Endothelial cell (in vitro differentiated cells): Measurements from ENCODE around the gene DNMT3A. TPM values are rescaled to one million over a fixed set of nuclear protein-coding genes. Genes with fewer than 3 reads are reported as not detected.
A peak's percentile ranks its signal among the peaks of the same experiment; 100 is the strongest.

Experiments
- DNase-seq: peaks from one replicate; pipeline ENCODE4 v3.0.0; 2021; ENCODE audit warnings: low spot score
- H3K27ac Mint-ChIP-seq: one replicate; pipeline ENCODE4 v1.8.0; 2021; ENCODE audit warnings: mixed read lengths, inconsistent platforms; ENCODE audit not compliant: unreplicated experiment
- H3K27me3 Mint-ChIP-seq: one replicate; pipeline ENCODE4 v1.8.0; 2021; ENCODE audit warnings: mild to moderate bottlenecking, moderate library complexity, mixed read lengths, inconsistent platforms; ENCODE audit not compliant: unreplicated experiment
- H3K36me3 Mint-ChIP-seq: one replicate; pipeline ENCODE4 v1.8.0; 2021; ENCODE audit warnings: mild to moderate bottlenecking, low read depth, mixed read lengths, inconsistent platforms; ENCODE audit not compliant: unreplicated experiment
- H3K4me1 Mint-ChIP-seq: one replicate; pipeline ENCODE4 v1.8.0; 2021; ENCODE audit warnings: mild to moderate bottlenecking, mixed read lengths, inconsistent platforms; ENCODE audit not compliant: unreplicated experiment
- H3K4me3 Mint-ChIP-seq: one replicate; pipeline ENCODE4 v1.8.0; 2021; ENCODE audit warnings: mild to moderate bottlenecking, mixed read lengths, inconsistent platforms; ENCODE audit not compliant: unreplicated experiment
- H3K9me3 Mint-ChIP-seq: one replicate; pipeline ENCODE4 v1.8.0; 2021; ENCODE audit warnings: mixed read lengths, inconsistent platforms; ENCODE audit not compliant: unreplicated experiment
- total RNA-seq: library from RNA; stranded (reverse); fragmentation: NEBNext Ultra II Directional; extraction: Animal tissue kit (Norgen Biotek cat#: 25700); gene quantifications from one replicate; pipeline ENCODE4 v1.2.1, GENCODE V29; 2021; ENCODE audit not compliant: unreplicated experiment
- TF ChIP-seq, protein P1 (sequence below): fragments of 200-600 bp; sonication (generic); IDR thresholded peaks from one replicate; pipeline ENCODE4 v1.5.0; 2021; ENCODE audit warnings: antibody characterized with exemption; ENCODE audit not compliant: unreplicated experiment

The DNMT3A gene
- total RNA-seq, 1 donor from 2014 or later, result 177 TPM

DNA sequence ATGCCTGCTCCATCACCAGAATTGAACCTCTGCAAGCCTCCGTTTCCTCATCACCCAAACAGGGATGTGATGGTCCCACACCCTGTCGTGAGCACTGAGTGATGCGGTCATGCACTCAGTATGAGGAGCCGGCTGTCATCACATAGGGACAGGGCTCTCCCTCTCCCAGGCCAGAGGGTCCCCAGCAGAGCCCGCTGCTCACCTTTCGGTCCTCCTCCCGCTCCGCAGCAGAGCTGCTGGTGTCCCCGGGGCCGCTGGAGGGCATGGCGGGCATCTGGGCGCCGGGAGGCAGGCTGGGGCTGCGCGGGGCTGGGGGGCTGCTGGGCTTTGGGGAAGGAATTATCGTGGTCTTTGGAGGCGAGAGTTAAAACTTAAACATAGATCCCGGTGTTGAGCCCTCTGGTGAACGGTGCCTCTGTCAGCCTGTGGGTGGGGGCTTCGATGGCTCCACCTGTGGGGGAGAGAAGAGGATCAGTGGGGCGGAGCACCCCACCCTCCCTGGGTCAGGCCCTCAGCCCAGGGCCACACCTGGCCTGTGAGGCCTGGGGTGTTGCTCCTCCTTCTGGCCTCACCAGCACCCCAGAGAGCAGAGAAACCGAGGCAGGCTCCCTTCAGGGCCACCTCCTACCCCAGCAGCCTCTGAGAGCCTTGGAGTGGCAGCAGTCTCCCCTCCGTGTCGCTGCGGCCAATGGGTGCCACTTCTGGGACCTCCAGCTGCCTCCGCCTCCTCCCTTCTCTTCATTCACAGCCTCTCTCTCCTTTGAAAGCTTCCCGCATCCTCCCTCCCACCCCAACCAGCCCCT lies 27.8 kb downstream of the DNMT3A start:
- no peaks in the 10 kb centered on the region for H3K27me3 Mint-ChIP-seq
- H3K36me3 Mint-ChIP-seq, result peaks cover 6% of the 10 kb centered on the region
- TF ChIP-seq, protein P1, sequence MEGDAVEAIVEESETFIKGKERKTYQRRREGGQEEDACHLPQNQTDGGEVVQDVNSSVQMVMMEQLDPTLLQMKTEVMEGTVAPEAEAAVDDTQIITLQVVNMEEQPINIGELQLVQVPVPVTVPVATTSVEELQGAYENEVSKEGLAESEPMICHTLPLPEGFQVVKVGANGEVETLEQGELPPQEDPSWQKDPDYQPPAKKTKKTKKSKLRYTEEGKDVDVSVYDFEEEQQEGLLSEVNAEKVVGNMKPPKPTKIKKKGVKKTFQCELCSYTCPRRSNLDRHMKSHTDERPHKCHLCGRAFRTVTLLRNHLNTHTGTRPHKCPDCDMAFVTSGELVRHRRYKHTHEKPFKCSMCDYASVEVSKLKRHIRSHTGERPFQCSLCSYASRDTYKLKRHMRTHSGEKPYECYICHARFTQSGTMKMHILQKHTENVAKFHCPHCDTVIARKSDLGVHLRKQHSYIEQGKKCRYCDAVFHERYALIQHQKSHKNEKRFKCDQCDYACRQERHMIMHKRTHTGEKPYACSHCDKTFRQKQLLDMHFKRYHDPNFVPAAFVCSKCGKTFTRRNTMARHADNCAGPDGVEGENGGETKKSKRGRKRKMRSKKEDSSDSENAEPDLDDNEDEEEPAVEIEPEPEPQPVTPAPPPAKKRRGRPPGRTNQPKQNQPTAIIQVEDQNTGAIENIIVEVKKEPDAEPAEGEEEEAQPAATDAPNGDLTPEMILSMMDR, result no peak
- no peaks in the 10 kb centered on the region for H3K9me3 Mint-ChIP-seq
- peaks cover 26% of the 10 kb centered on the region for H3K4me1 Mint-ChIP-seq
- DNase-seq, result no peak
- no peak overlapping the region for H3K4me3 Mint-ChIP-seq
- H3K27ac Mint-ChIP-seq, result no peak overlapping the region

DNA sequence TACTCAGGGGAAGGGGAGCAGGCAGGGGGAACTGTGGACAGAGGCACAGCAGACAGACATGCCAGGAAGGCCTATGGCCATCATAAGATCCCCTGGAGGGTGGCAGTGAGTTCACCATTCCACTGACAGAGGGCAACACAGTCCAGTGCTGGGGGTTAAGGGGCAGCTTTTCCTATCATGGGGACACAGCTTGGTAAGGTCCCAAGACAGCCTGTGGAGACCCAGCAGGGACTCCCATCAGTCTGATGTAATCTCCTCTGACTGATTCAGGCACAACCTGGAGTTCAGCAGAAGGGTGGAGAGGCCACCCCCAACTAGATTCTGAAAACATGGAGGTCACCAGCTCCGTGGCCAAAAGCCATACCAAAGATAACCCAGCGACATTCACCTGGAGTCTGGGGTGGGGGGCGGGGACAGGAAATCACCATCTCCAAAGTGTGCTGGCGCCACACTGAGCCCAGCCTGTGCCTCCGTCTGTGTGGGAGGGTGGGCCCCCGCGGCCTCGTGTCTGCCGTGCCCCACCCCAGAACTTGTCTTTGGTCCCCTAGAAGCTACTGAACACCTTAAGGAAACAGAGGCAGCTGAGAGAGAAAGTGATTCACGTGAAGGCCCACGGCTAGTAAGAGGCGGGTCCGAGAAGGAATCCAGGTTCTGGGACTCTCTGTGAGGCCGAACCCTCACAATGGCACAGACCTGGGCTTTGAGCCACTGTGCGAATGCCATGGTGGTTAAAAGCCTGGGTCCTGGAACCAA lies 28.6 kb downstream of the DNMT3A start:
- no peak for DNase-seq
- H3K4me1 Mint-ChIP-seq, result peaks cover 26% of the 10 kb centered on the region
- no peak overlapping the region for H3K27ac Mint-ChIP-seq
- H3K27me3 Mint-ChIP-seq, result no peaks in the 10 kb centered on the region
- no peaks in the 10 kb centered on the region for H3K9me3 Mint-ChIP-seq
- H3K36me3 Mint-ChIP-seq, result peaks cover 6% of the 10 kb centered on the region
- TF ChIP-seq, protein P1, result no peak
- no peak overlapping the region for H3K4me3 Mint-ChIP-seq

DNA sequence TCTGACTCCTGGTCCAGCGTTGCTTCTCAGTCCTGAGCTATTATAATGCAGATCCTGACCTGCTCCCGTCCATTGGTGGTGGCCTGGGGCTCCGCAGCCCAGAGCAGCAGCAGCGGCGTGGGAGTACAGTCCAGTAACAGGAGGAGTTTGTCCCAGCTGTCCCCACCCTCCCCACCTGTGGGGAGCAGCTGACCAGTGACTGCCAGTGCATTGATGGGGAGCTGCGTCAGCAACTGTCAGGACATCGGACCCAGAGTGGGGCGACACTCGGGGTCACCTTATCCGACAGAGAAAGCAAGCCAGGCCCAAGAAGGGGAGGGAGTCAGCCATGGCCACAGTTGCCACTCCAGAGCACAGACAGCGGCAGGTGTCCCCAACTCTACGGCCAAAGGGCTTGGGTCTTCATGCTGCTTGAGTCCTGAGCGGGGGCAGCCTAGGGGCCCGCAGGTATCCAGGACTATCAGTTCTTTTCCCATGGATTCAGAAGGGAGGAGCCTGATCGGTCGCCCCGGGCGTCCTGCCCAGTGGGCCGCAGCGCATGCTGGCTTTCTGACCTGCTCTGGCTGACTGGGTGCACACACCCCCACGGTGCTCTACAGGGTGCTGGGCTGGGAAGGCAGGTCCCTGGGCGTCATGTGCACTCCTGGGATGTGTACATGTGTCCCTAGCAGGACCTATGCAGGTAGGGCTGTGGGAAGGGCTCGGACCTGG lies 29.7 kb downstream of the DNMT3A start:
- no peak for DNase-seq
- H3K9me3 Mint-ChIP-seq, result no peaks in the 10 kb centered on the region
- no peaks in the 10 kb centered on the region for H3K27me3 Mint-ChIP-seq
- H3K4me3 Mint-ChIP-seq, result no peak overlapping the region
- H3K27ac Mint-ChIP-seq, result no peak overlapping the region
- TF ChIP-seq, protein P1, result no peak
- H3K36me3 Mint-ChIP-seq, result peaks cover 6% of the 10 kb centered on the region
- peaks cover 26% of the 10 kb centered on the region for H3K4me1 Mint-ChIP-seq

DNA sequence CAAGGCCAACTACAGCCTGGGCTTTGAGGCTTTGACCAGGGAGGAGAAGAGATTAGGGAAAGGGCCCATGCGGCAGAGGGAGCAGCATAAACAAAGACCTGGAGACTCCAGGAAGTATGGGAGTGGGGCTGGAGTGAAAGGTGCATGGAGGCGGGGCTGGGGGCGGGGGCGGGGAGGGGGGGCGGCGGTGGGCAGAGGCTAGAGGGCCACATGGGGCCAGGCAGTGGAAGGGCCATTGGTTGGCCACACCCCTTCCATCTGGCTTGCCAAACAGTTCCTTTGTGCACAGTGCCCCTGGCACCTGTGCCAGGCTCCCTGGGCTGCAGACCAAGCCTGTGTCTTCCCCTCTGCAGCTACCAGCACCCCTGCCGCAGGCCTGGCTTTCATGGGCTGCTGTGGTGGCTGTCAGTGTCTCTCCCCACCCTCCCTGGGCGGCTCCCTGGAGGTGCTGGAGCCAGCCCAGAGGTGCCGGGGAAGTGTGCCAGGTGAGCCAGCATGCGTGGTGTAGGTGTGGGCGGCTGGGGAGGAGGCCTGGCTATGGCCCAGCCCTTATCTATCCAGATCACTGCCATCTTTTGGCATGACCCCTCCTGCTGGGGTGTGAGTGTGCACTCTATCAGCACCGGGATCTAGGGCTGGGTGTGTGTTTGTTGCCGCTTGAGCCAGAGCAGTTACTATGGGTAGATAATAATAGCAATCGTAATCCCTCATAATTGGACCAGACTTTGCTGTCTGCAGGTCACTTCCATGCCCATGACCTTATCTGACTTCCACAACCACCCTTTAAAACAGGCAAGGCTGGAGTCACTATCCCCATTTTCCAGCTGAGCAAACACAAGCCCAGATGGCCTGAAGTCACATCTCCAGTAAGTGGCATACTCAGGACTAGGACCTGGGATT lies 30.5 kb downstream of the DNMT3A start:
- Mint-ChIP-seq H3K27ac (no peak overlapping the region), H3K9me3 (no peaks in the 10 kb centered on the region), H3K4me3 (peak overlapping the region; percentile 39), H3K4me1 (peaks cover 20% of the 10 kb centered on the region), H3K36me3 (peaks cover under 1% of the 10 kb centered on the region), H3K27me3 (no peaks in the 10 kb centered on the region)
- DNase-seq, result no peak
- TF ChIP-seq, protein P1, result no peak
